Panc1 (cell line): ENCODE measurements around the gene DPYD. TPM values are rescaled to one million over a fixed set of nuclear protein-coding genes. Genes with fewer than 3 reads are reported as not detected.
A peak's percentile ranks its signal among the peaks of the same experiment; 100 is the strongest.

Source experiments
- ATAC-seq: fragments of 200-7000 bp; cut with Tn5 transposase; 2 replicates; pipeline ENCODE4 v1.9.1; 2020; ENCODE audit warnings: mild to moderate bottlenecking, moderate library complexity
- BruUV-seq: library from RNA; stranded (reverse); fragments of 400-500 nt; replicated peaks from 2 replicates; lab custom pipeline; 2021; lab: Mats Ljungman, UMichigan
- CTCF ChIA-PET: fragments of 300-600 bp; sonication (Branson Sonifier 250); formaldehyde crosslinking; loops from one replicate; lab custom pipeline; 2022; ENCODE audit warnings: antibody characterized with exemption; lab: Charles Lee
- POLR2A ChIA-PET: fragments of 300-600 bp; sonication (Branson Sonifier 250); formaldehyde crosslinking; loops from one replicate; lab custom pipeline; 2022; ENCODE audit warnings: antibody characterized with exemption; lab: Charles Lee
- DNase-seq: peaks from one replicate; pipeline ENCODE4 v3.0.0-alpha.2; 2010; ENCODE audit warnings: low read depth, low spot score
- H3K27ac ChIP-seq: 2 replicates; pipeline ENCODE4 v1.5.1; 2011; ENCODE audit warnings: mild to moderate bottlenecking, low read length, inconsistent platforms
- H3K27me3 ChIP-seq: fragments of 200-500 bp; sonication (Bioruptor generic); 2 replicates; pipeline ENCODE4 v1.6.0; 2014; ENCODE audit warnings: low read length, inconsistent platforms; ENCODE audit not compliant: control insufficient read depth, insufficient read depth
- H3K36me3 ChIP-seq: fragments of 200-500 bp; sonication (Bioruptor generic); 2 replicates; pipeline ENCODE4 v1.5.1; 2014; ENCODE audit warnings: inconsistent platforms, mild to moderate bottlenecking, low read length, moderate library complexity; ENCODE audit not compliant: control insufficient read depth, insufficient read depth
- H3K4me1 ChIP-seq: 2 replicates; pipeline ENCODE4 v1.5.1; 2011; ENCODE audit warnings: inconsistent platforms, mild to moderate bottlenecking, low read length, moderate library complexity; ENCODE audit not compliant: control insufficient read depth, insufficient read depth
- H3K4me3 ChIP-seq, 2 experiments: 2 replicates each; pipeline ENCODE4 v1.5.1; 2011 to 2012; ENCODE audit warnings: low read depth in 2 of 2, low read length in 2 of 2, mild to moderate bottlenecking in 2 of 2, inconsistent platforms in 1 of 2, moderate library complexity in 1 of 2
- H3K9me3 ChIP-seq: fragments of 200-500 bp; sonication (Bioruptor generic); 2 replicates; pipeline ENCODE4 v1.5.1; 2014; ENCODE audit warnings: low read depth, mild to moderate bottlenecking, inconsistent platforms, low read length, moderate library complexity; ENCODE audit not compliant: control insufficient read depth, insufficient read depth
- POLR2AphosphoS5 ChIP-seq: IDR thresholded peaks from 2 replicates; pipeline ENCODE4 v1.6.1; 2012; ENCODE audit warnings: mild to moderate bottlenecking, low read depth, low read length, moderate library complexity
- TCF7L2 ChIP-seq: IDR thresholded peaks from 2 replicates; pipeline ENCODE4 v1.6.1; 2011; ENCODE audit warnings: mild to moderate bottlenecking, low read depth, low read length, inconsistent platforms
- in situ Hi-C: cut with HindIII; loops from 2 replicates; pipeline ENCODE4 v1.10.0; 2016; ENCODE audit warnings: low sequenced_read_pairs, low pct_unique_long_range_greater_than_20kb
- intact Hi-C: fragments of 100-400 bp; cut with micrococcal nuclease; formaldehyde crosslinking; loops from one replicate; pipeline ENCODE4 v1.10.0; 2022; ENCODE audit not compliant: unreplicated experiment
- total RNA-seq: library from RNA; stranded (reverse); gene quantifications from one replicate; pipeline ENCODE4 v1.2.1, GENCODE V29; 2021; ENCODE audit not compliant: unreplicated experiment
- TF ChIP-seq, protein P1 (sequence below): fragments of 450-650 bp; IDR thresholded peaks from 2 replicates; pipeline ENCODE4 v1.5.1; 2017; ENCODE audit warnings: mild to moderate bottlenecking
- TF ChIP-seq, protein P2 (sequence below), 2 experiments: IDR thresholded peaks; 2 replicates each; pipeline ENCODE4 v1.6.1; 2011 to 2012; ENCODE audit warnings: low read depth in 2 of 2, control low read depth in 1 of 2, low read length in 1 of 2, mild to moderate bottlenecking in 1 of 2, moderate library complexity in 1 of 2; ENCODE audit not compliant: insufficient read depth in 1 of 2

Gene DPYD
- total RNA-seq, 1 experiment from 2014 or later, result 2.0 TPM

DNA sequence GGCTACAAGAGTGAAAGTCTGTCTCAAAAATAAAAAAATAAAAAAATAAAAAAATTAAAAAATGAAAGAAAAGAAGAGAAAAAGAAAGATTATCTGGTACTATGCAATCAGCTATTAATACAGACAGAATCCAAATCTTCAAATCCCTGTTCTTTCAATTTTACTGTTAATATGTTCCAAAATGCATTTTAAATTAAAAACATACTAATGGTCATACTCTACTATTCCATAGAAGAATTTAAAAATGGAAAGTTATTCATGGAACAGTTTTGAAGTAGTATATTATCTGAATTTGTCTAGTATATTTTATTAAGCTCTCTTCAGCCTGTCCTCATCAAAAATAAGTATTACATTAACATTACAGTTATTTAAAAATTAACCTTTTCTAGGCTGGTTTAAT is 769.2 kb downstream of the DPYD start:
- ATAC-seq (no peak), DNase-seq (no peak)
- H3K36me3 ChIP-seq, result no peaks in the 10 kb centered on the region
- H3K27ac ChIP-seq, result no peak overlapping the region
- in situ Hi-C loops, result no loop called here
- H3K9me3 ChIP-seq, result no peaks in the 10 kb centered on the region
- no peak overlapping the region for H3K4me3 ChIP-seq
- no TSS peak for BruUV-seq
- CTCF ChIA-PET, result no interaction called here
- TF ChIP-seq POLR2AphosphoS5, result no peak
- intact Hi-C loops, result no loop called here
- no peaks in the 10 kb centered on the region for H3K27me3 ChIP-seq
- POLR2A ChIA-PET, result no interaction called here
- H3K4me1 ChIP-seq, result no peaks in the 10 kb centered on the region

- BruUV-seq, result no TSS peak
- intact Hi-C loops, result no loop called here
- TF ChIP-seq TCF7L2 (no peak), POLR2AphosphoS5 (no peak)
- no peak overlapping the region for H3K27ac ChIP-seq
- H3K4me1 ChIP-seq, result no peaks in the 10 kb centered on the region
- H3K9me3 ChIP-seq, result no peaks in the 10 kb centered on the region
- H3K36me3 ChIP-seq, result no peaks in the 10 kb centered on the region
- in situ Hi-C loops, result no loop called here
- ChIA-PET CTCF (no interaction called here), POLR2A (no interaction called here)
- no peak for ATAC-seq
- DNase-seq, result no peak
- H3K4me3 ChIP-seq, result no peak overlapping the region
- H3K27me3 ChIP-seq, result no peaks in the 10 kb centered on the region
Measured at GRCh38 chr1:97145321-97145956, 775.4 kb downstream of the DPYD start.

DNA sequence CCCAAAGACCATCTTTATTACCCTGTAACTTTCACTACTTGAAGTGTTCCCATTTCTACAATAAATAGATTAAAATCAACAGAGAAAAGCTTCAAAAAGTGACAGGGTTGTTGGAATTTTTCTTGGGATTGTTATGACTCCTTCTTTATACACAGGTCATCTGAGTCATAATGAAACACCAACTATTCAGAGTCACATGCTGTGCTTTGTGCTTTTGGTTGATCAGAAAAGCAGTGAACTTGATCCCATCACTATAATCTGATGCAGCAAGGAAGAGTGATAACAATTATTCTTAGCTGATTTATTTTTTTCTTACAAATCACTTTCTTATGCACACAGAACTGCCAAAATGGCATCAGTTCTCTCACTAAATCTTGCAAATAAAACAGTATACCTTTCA is 776.3 kb downstream of the DPYD start:
- ATAC-seq (peak; percentile 77), DNase-seq (no peak)
- intact Hi-C loops (no loop called here), in situ Hi-C loops (no loop called here)
- TF ChIP-seq POLR2AphosphoS5 (no peak), TCF7L2 (no peak)
- TF ChIP-seq, protein P1, sequence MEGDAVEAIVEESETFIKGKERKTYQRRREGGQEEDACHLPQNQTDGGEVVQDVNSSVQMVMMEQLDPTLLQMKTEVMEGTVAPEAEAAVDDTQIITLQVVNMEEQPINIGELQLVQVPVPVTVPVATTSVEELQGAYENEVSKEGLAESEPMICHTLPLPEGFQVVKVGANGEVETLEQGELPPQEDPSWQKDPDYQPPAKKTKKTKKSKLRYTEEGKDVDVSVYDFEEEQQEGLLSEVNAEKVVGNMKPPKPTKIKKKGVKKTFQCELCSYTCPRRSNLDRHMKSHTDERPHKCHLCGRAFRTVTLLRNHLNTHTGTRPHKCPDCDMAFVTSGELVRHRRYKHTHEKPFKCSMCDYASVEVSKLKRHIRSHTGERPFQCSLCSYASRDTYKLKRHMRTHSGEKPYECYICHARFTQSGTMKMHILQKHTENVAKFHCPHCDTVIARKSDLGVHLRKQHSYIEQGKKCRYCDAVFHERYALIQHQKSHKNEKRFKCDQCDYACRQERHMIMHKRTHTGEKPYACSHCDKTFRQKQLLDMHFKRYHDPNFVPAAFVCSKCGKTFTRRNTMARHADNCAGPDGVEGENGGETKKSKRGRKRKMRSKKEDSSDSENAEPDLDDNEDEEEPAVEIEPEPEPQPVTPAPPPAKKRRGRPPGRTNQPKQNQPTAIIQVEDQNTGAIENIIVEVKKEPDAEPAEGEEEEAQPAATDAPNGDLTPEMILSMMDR, result no peak
- TF ChIP-seq, protein P2, sequence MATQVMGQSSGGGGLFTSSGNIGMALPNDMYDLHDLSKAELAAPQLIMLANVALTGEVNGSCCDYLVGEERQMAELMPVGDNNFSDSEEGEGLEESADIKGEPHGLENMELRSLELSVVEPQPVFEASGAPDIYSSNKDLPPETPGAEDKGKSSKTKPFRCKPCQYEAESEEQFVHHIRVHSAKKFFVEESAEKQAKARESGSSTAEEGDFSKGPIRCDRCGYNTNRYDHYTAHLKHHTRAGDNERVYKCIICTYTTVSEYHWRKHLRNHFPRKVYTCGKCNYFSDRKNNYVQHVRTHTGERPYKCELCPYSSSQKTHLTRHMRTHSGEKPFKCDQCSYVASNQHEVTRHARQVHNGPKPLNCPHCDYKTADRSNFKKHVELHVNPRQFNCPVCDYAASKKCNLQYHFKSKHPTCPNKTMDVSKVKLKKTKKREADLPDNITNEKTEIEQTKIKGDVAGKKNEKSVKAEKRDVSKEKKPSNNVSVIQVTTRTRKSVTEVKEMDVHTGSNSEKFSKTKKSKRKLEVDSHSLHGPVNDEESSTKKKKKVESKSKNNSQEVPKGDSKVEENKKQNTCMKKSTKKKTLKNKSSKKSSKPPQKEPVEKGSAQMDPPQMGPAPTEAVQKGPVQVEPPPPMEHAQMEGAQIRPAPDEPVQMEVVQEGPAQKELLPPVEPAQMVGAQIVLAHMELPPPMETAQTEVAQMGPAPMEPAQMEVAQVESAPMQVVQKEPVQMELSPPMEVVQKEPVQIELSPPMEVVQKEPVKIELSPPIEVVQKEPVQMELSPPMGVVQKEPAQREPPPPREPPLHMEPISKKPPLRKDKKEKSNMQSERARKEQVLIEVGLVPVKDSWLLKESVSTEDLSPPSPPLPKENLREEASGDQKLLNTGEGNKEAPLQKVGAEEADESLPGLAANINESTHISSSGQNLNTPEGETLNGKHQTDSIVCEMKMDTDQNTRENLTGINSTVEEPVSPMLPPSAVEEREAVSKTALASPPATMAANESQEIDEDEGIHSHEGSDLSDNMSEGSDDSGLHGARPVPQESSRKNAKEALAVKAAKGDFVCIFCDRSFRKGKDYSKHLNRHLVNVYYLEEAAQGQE (IDR thresholded peaks at IDR 0.05; ENCODE audit: insufficient read depth in 1 of 2, low read depth in 2 of 2, low read length in 1 of 2), result no peak
- H3K36me3 ChIP-seq, result no peaks in the 10 kb centered on the region
- H3K4me1 ChIP-seq, result no peaks in the 10 kb centered on the region
- BruUV-seq, result no TSS peak
- no peaks in the 10 kb centered on the region for H3K9me3 ChIP-seq
- no peaks in the 10 kb centered on the region for H3K27me3 ChIP-seq
- ChIA-PET POLR2A (interaction anchor here (0.6 kb wide), 1 partner anchor 92 kb away, joined by 19 read pairs; no protein-coding TSS in a partner anchor), CTCF (no interaction called here)
- H3K27ac ChIP-seq, result no peak overlapping the region
- no peak overlapping the region for H3K4me3 ChIP-seq
